ENCODE results near the gene COL21A1. TPM values are rescaled to one million over a fixed set of nuclear protein-coding genes. Genes with fewer than 3 reads are reported as not detected.

COL21A1 gene
- total RNA-seq = not detected

DNA sequence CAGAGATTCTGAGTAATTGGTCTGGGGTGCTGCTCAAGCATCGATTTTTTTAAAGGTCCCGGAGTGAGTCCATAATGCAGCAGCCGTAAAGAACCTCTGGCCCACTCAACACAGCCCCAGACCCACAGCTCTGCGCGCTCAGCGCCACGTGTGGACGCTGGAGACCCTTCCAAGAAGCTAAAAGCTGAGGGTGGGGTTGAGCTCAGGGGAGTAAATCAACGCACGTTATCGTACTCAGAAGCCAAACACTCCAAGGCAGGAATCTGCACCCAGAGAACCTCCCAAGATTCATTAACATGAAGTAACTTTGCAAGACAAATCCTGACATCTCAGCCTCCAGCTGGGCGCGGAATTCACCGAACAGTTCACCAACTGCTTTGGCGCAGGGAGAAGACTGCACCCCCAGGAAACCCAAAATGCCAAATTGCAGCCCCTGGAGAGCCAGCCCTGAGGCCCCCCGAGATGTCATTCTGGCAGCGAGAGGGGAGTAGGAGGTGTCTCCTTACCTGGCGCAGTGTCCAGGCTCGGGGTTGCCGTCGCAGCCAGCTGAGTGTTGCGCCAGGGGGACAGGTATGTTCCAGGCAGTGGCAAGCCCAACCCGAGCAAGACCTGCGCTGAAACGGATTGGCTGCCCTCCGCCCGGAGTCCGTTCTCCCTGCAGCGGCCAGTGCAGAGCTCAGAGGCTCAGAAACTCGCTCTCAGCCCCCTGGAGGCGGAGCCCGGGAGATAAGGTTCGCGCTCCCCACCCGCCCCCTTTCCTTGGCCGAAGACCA lies at the start of gene COL21A1:
COL21A1 (minus strand) TSS at position 700 of the 773 bp plus-strand sequence. CDS start 64,962 bp downstream, outside the sequence.
- ATAC-seq (replicated peaks) = no peak
- Mint-ChIP-seq H3K27me3 (peaks cover 7% of the 10 kb centered on the region), H3K36me3 (ENCODE audit: low read depth) (no peaks in the 10 kb centered on the region), H3K9me3 (no peaks in the 10 kb centered on the region), H3K4me1 (no peaks in the 10 kb centered on the region), H3K4me3 (no peak within 1 kb of the TSS), H3K27ac (no peak within 1 kb of the TSS)

GRCh38 chr6:56293781-56294180 lies 46.4 kb upstream of the COL21A1 start:
- Mint-ChIP-seq H3K4me1 (no peaks in the 10 kb centered on the region), H3K27me3 (no peaks in the 10 kb centered on the region), H3K9me3 (no peaks in the 10 kb centered on the region), H3K36me3 (ENCODE audit: low read depth) (no peaks in the 10 kb centered on the region), H3K4me3 (no peak overlapping the region), H3K27ac (no peak overlapping the region)
- ATAC-seq (replicated peaks) = no peak

DNA sequence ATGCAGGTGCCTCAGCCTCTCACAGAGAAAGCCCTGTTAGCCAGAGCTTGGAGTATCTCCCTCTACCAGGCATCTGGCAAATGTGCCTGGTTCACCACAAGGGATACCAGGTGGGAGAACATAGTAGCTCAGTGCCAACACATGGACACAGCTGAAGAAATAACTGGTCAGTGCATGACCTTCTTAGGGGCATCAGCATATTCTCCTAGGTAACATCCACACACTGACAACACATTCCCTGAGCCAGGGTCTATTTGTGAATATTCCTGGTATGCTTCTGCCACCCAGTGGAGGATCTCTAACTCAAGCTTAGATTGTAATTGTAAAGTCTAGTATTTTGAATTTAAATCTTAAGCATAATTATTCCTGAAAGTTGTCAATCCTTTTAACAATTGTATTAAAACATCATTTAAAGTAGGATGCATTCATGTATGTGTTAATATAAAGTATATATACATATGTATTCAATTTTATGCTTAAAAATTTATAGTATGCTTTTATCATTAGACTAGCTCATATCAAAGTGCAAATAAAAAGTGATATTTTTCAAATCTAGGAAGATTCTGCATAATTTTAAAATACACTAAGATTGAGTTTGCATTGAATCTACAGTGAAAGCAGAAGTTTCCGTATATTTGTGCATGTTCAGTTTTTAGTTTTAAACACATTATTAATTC lies 45.3 kb upstream of the COL21A1 start:
- no peaks in the 10 kb centered on the region for H3K27me3 Mint-ChIP-seq

DNA sequence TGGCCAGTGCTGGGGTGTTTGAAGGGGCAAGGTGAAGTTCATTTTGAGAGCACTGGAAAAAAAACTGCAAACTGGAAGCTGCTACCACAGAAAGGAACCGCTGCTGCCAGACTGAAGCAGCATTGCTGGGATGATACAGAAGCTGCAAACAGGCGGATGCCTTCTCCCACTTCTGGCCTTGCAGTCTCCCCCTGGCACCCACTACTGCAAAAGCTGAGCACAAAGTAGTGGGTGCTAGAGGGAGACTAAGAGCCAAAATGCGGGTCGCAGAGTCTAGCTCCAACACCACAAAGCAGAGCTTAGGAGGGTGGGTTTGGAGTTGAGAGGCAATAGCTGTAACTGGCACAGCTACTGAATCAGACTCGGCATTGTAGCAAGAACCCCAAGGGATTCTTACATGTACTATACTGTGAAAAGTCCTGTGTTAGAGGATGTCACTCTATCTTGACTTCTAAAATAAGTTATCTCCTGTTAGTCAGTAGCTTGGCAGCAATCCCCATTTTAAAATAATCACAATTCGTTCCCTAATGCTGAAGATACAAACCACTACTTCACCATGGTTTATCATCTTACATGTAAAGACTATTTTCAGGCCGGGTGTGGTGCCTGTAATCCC lies 44.0 kb upstream of the COL21A1 start:
- H3K9me3 Mint-ChIP-seq = no peaks in the 10 kb centered on the region
- H3K4me1 Mint-ChIP-seq = no peaks in the 10 kb centered on the region
- ATAC-seq (replicated peaks) = no peak
- H3K36me3 Mint-ChIP-seq (ENCODE audit: low read depth) = no peaks in the 10 kb centered on the region
- H3K27me3 Mint-ChIP-seq = no peaks in the 10 kb centered on the region
- no peak overlapping the region for H3K27ac Mint-ChIP-seq
- H3K4me3 Mint-ChIP-seq = no peak overlapping the region

More for the DNA sequence above, 45.3 kb upstream of the COL21A1 start:
- no peak overlapping the region for H3K27ac Mint-ChIP-seq
- no peaks in the 10 kb centered on the region for H3K9me3 Mint-ChIP-seq
- H3K4me1 Mint-ChIP-seq = no peaks in the 10 kb centered on the region
- no peak for ATAC-seq (replicated peaks)
- H3K36me3 Mint-ChIP-seq (ENCODE audit: low read depth) = no peaks in the 10 kb centered on the region
- no peak overlapping the region for H3K4me3 Mint-ChIP-seq

GRCh38 chr6:56289721-56290120 lies 42.3 kb upstream of the COL21A1 start:
- H3K9me3 Mint-ChIP-seq = no peaks in the 10 kb centered on the region
- H3K27me3 Mint-ChIP-seq = no peaks in the 10 kb centered on the region
- H3K4me1 Mint-ChIP-seq = no peaks in the 10 kb centered on the region
- no peaks in the 10 kb centered on the region for H3K36me3 Mint-ChIP-seq (ENCODE audit: low read depth)
- ATAC-seq (replicated peaks) = no peak
- no peak overlapping the region for H3K4me3 Mint-ChIP-seq
- no peak overlapping the region for H3K27ac Mint-ChIP-seq

GRCh38 chr6:56288347-56288746 lies 41.0 kb upstream of the COL21A1 start:
- no peak overlapping the region for H3K27ac Mint-ChIP-seq
- no peaks in the 10 kb centered on the region for H3K9me3 Mint-ChIP-seq
- no peaks in the 10 kb centered on the region for H3K27me3 Mint-ChIP-seq
- H3K36me3 Mint-ChIP-seq (ENCODE audit: low read depth) = no peaks in the 10 kb centered on the region
- H3K4me3 Mint-ChIP-seq = no peak overlapping the region
- no peaks in the 10 kb centered on the region for H3K4me1 Mint-ChIP-seq
- ATAC-seq (replicated peaks) = no peak

DNA sequence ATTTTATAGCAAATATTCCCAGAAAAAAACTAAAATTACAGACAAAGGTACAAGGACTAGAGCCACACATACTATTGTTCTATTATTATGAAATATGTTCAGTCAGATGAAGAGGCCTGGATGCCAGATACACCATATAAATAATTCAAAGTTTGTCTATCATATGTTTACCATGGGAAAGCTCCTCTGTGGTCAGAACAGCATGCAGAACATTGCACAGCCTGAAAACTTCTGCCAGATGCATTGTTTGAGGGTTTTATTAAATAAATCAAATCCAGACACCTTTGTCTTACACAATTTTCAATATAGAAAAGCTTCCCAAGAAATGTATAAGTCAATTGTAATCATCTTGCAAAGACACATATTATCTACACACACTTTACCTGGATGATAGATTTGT lies 35.0 kb upstream of the COL21A1 start:
- Mint-ChIP-seq H3K27me3 (no peaks in the 10 kb centered on the region), H3K9me3 (no peaks in the 10 kb centered on the region), H3K4me1 (no peaks in the 10 kb centered on the region), H3K27ac (no peak overlapping the region), H3K4me3 (no peak overlapping the region), H3K36me3 (ENCODE audit: low read depth) (no peaks in the 10 kb centered on the region)
- no peak for ATAC-seq (replicated peaks)

DNA sequence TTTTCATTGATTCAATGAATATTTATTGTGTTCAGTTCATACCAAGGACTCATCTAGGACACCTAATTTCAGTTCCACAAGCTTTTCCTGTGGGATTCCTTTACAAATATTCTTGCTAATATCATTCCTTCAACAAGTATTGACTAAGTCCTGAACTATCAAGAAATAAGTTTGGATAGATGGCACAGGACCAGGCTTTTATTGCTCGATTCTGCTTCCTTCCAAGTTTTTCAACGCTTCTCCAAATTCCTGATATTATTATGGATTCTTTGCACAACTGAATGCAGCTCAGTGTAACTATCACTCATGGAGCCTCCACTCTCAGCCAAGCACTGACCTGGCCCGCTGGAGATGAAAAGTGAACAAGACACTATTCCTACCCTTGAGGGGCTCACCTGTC lies 32.7 kb upstream of the COL21A1 start:
- H3K4me3 Mint-ChIP-seq = no peak overlapping the region
- H3K27ac Mint-ChIP-seq = no peak overlapping the region
- no peaks in the 10 kb centered on the region for H3K36me3 Mint-ChIP-seq (ENCODE audit: low read depth)
- H3K27me3 Mint-ChIP-seq = no peaks in the 10 kb centered on the region
- no peak for ATAC-seq (replicated peaks)
- no peaks in the 10 kb centered on the region for H3K9me3 Mint-ChIP-seq
- H3K4me1 Mint-ChIP-seq = no peaks in the 10 kb centered on the region

DNA sequence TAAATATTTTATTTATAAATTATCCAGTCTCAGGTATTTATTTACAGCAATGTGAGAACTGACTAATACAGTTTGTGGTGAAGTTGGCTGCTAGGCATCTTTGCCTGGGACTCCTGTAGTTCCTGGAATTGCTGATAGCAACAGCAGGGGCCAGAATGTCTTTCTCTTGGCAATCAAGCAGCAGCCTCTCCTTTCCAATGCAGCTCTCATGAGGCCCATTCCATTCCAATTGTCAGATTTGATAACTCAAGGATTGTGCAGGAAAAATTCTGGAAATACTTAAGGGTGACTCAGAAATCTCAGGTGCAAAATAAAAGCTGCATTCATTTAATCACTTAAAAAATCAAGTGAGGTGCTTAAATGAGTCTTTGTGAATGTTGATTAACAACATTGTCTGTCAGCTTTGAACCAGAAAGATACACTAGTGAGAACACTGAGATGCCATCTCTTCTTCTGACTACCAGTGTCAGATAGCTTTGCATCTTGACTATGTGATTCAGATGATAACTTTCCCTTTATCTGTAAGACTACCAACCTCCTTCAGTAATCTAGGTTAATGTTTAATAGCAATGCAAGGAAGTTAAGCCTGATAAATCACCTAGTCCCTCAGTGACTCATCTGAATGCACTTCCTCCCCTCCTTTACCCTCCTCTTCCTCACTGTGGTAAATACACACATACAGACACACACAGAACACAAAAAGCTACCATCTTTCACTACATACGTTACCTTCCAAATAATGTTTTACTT lies 32.1 kb upstream of the COL21A1 start:
- no peaks in the 10 kb centered on the region for H3K4me1 Mint-ChIP-seq
- H3K4me3 Mint-ChIP-seq = no peak overlapping the region
- H3K27me3 Mint-ChIP-seq = no peaks in the 10 kb centered on the region
- H3K9me3 Mint-ChIP-seq = no peaks in the 10 kb centered on the region
- H3K27ac Mint-ChIP-seq = no peak overlapping the region
- ATAC-seq (replicated peaks) = no peak
- no peaks in the 10 kb centered on the region for H3K36me3 Mint-ChIP-seq (ENCODE audit: low read depth)

DNA sequence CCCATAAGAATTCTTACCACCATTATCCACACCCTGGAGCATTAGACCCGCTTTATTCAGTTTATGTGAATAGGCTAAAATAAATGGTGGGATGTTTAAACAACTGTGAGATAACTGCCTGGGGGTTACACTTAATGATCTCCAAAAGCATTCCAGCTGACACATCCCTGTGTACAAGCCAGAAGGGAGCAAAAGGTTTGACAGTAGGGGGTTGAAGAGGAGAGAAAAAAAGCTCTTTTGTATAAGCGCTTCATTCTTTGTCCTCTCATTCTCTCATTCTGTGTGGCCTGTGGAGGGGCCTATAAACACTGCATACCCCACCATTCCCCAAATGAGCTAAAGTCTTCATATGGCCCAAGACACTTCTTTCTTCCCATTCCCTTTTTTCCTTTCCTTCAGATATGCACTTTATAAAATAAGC lies 30.8 kb upstream of the COL21A1 start:
- H3K4me3 Mint-ChIP-seq = no peak overlapping the region
- H3K4me1 Mint-ChIP-seq = no peaks in the 10 kb centered on the region
- no peak overlapping the region for H3K27ac Mint-ChIP-seq
- no peaks in the 10 kb centered on the region for H3K36me3 Mint-ChIP-seq (ENCODE audit: low read depth)
- H3K9me3 Mint-ChIP-seq = peaks cover 4% of the 10 kb centered on the region
- no peaks in the 10 kb centered on the region for H3K27me3 Mint-ChIP-seq
- no peak for ATAC-seq (replicated peaks)

DNA sequence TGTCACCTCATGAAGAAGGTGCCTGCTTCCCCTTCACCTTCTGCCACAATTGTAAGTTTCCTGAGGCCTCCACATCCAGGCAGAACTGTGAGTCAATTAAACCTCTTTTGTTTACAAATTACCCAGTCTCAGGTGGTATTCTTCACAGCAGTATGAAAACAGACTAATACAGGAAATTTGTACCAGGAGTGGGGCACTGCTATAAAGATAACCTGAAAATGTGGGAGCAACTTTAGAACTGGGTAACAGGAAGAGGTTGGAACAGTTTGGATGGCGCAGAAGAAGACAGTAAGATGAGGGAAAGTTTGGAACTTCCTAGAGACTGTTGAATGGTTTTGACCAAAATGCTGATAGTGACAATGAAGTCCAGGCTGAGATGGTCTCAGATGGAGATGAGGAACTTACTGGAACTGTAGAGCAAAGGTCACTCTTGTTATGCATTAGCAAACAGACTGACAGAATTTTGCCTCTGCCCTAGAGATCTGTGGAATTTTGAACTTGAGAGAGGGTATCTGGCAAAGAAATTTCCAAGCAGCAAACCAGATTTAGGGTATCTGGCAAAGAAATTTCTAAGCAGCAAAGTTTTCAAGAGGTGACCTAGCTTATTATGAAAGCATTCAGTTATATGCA lies 23.5 kb upstream of the COL21A1 start:
- H3K9me3 Mint-ChIP-seq = peaks cover 20% of the 10 kb centered on the region
- H3K4me1 Mint-ChIP-seq = no peaks in the 10 kb centered on the region
- H3K27ac Mint-ChIP-seq = no peak overlapping the region
- H3K36me3 Mint-ChIP-seq (ENCODE audit: low read depth) = no peaks in the 10 kb centered on the region
- no peak overlapping the region for H3K4me3 Mint-ChIP-seq
- H3K27me3 Mint-ChIP-seq = no peaks in the 10 kb centered on the region
- ATAC-seq (replicated peaks) = no peak

DNA sequence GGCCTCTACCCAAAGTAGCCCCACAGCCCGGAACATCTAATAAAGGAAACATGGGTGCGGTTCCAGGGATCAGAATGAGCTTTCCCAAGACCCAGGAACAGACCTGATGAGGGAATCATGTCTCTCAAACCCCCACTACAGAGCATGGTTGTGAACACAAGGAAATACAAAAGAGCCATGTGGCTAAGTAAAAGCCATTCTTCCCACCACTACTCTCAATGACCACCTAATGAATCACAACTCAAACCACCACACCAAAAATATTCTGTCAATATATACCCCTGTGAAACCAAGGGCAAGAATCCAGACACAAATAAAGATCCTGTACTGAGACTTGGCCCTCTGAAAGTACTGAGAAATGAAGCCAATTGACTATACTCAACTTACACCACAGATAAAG lies 20.9 kb upstream of the COL21A1 start:
- no peaks in the 10 kb centered on the region for H3K4me1 Mint-ChIP-seq
- ATAC-seq (replicated peaks) = no peak
- no peak overlapping the region for H3K27ac Mint-ChIP-seq

DNA sequence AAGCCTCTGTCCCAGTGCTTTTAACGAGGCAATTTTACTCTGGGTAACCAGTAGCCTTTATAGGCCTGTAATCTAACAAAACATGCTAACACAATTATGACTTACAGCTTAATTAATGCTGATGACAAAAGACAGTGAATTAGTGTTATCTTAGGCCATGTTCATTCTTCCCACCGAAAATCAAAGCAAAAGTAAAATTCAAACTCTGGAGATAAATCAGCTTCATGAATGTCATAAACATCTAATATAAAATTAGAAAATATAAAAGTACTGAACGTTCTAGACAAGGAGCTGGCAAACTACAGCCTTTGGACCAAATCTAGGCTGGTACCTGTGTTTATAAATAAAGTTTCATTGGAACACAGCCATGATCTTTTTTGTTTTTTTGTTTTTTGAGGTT lies 18.6 kb upstream of the COL21A1 start:
- H3K9me3 Mint-ChIP-seq = peaks cover 9% of the 10 kb centered on the region
- H3K4me1 Mint-ChIP-seq = no peaks in the 10 kb centered on the region
- H3K27ac Mint-ChIP-seq = no peak overlapping the region
- H3K27me3 Mint-ChIP-seq = no peaks in the 10 kb centered on the region
- no peak for ATAC-seq (replicated peaks)
- no peak overlapping the region for H3K4me3 Mint-ChIP-seq
- H3K36me3 Mint-ChIP-seq (ENCODE audit: low read depth) = no peaks in the 10 kb centered on the region

More for the DNA sequence above, 20.9 kb upstream of the COL21A1 start:
- no peaks in the 10 kb centered on the region for H3K36me3 Mint-ChIP-seq (ENCODE audit: low read depth)
- H3K4me3 Mint-ChIP-seq = no peak overlapping the region
- H3K27me3 Mint-ChIP-seq = no peaks in the 10 kb centered on the region
- peaks cover 18% of the 10 kb centered on the region for H3K9me3 Mint-ChIP-seq

All from activated T-helper 17 cell treated with anti-CD3 and anti-CD28 coated beads, Interleukin-2, amount 50 U/mL, for 72 hours (primary cell).